Loucy (cell line): Measurements from ENCODE around the gene TRMT44.

Experiments
- H2AFZ ChIP-seq: fragments of 200-600 bp; sonication (generic); 2 replicates; pipeline ENCODE4 v1.6.0; 2016; ENCODE audit warnings: antibody characterized with exemption, mild to moderate bottlenecking, low read length, moderate library complexity
- H3F3A ChIP-seq: fragments of 200-600 bp; 2 replicates; pipeline ENCODE4 v1.6.0; 2016; ENCODE audit warnings: antibody characterized with exemption, low read depth, mild to moderate bottlenecking
- H3K27me3 ChIP-seq: fragments of 200-600 bp; sonication (generic); 2 replicates; pipeline ENCODE4 v1.6.1; 2014; ENCODE audit warnings: low read length, mild to moderate bottlenecking; ENCODE audit not compliant: insufficient read depth, poor library complexity, severe bottlenecking
- H3K36me3 ChIP-seq: fragments of 200-600 bp; sonication (generic); 2 replicates; pipeline ENCODE4 v1.6.1; 2016; ENCODE audit warnings: low read length; ENCODE audit not compliant: insufficient read depth
- H3K4me1 ChIP-seq: fragments of 200-600 bp; sonication (generic); 2 replicates; pipeline ENCODE4 v1.5.1; 2014; ENCODE audit warnings: low read length, mild to moderate bottlenecking; ENCODE audit not compliant: insufficient read depth, poor library complexity, severe bottlenecking
- H3K4me2 ChIP-seq: fragments of 200-600 bp; sonication (generic); 2 replicates; pipeline ENCODE4 v1.6.0; 2014; ENCODE audit warnings: antibody characterized with exemption, low read length, low read depth, mild to moderate bottlenecking; ENCODE audit not compliant: poor library complexity, severe bottlenecking
- H3K4me3 ChIP-seq: fragments of 200-600 bp; sonication (generic); 2 replicates; pipeline ENCODE4 v1.5.1; 2014; ENCODE audit warnings: low read length, mild to moderate bottlenecking, mixed read lengths; ENCODE audit not compliant: poor library complexity, severe bottlenecking
- H3K79me2 ChIP-seq: fragments of 200-600 bp; sonication (generic); 2 replicates; pipeline ENCODE4 v1.6.1; 2014; ENCODE audit warnings: low read length; ENCODE audit not compliant: insufficient read depth
- H3K9ac ChIP-seq: fragments of 200-600 bp; sonication (generic); 2 replicates; pipeline ENCODE4 v1.6.0; 2014; ENCODE audit warnings: mild to moderate bottlenecking, low read depth, low read length, moderate library complexity; ENCODE audit not compliant: poor library complexity, severe bottlenecking
- H3K9me2 ChIP-seq: fragments of 200-600 bp; sonication (generic); replicated peaks from 2 replicates; pipeline ENCODE4 v1.6.1; 2016; ENCODE audit warnings: low read depth, low read length, mixed read lengths
- H3K9me3 ChIP-seq: fragments of 200-600 bp; sonication (generic); 2 replicates; pipeline ENCODE4 v1.6.1; 2014; ENCODE audit warnings: mild to moderate bottlenecking, antibody characterized with exemption, low read length, low read depth; ENCODE audit not compliant: insufficient read depth
- H4K20me1 ChIP-seq: fragments of 200-600 bp; sonication (generic); 2 replicates; pipeline ENCODE4 v1.6.0; 2014; ENCODE audit warnings: antibody characterized with exemption, low read length, mild to moderate bottlenecking; ENCODE audit not compliant: insufficient read depth, poor library complexity, severe bottlenecking
- CTCF ChIP-seq: fragments of 200-600 bp; sonication (generic); conservative IDR thresholded peaks from 2 replicates; pipeline ENCODE4 v1.5.1; 2014; ENCODE audit warnings: mild to moderate bottlenecking, antibody characterized with exemption, low read length
- EZH2phosphoT487 ChIP-seq: fragments of 200-600 bp; IDR thresholded peaks from 2 replicates; pipeline ENCODE4 v1.6.1; 2018; ENCODE audit warnings: antibody characterized with exemption, mild to moderate bottlenecking, moderate library complexity, borderline replicate concordance

The TRMT44 gene

GRCh38 chr4:8437281-8437680, 3.3 kb upstream of the TRMT44 start:
- no peak overlapping the region for H3K4me3 ChIP-seq
- no peaks in the 10 kb centered on the region for H3K9me3 ChIP-seq
- peaks cover 35% of the 10 kb centered on the region for H3K79me2 ChIP-seq
- no peaks in the 10 kb centered on the region for H3K36me3 ChIP-seq
- H3K9ac ChIP-seq: no peak overlapping the region
- H3K9me2 ChIP-seq: no peaks in the 10 kb centered on the region
- H2AFZ ChIP-seq: no peak overlapping the region
- H3K4me1 ChIP-seq: peaks cover 15% of the 10 kb centered on the region
- H3F3A ChIP-seq: no peaks in the 10 kb centered on the region
- no peaks in the 10 kb centered on the region for H4K20me1 ChIP-seq
- no peak for TF ChIP-seq CTCF
- no peak for TF ChIP-seq EZH2phosphoT487
- peak overlapping the region; percentile 41 for H3K4me2 ChIP-seq
- no peaks in the 10 kb centered on the region for H3K27me3 ChIP-seq

GRCh38 chr4:8438743-8439142, 1.8 kb upstream of the TRMT44 start:
- H3K9me3 ChIP-seq: no peaks in the 10 kb centered on the region
- peaks cover 27% of the 10 kb centered on the region for H3K4me1 ChIP-seq
- TF ChIP-seq EZH2phosphoT487 (no peak), CTCF (no peak)

GRCh38 chr4:8439168-8439567, 1.4 kb upstream of the TRMT44 start:
- Histone ChIP-seq H3K27me3 (no peaks in the 10 kb centered on the region), H2AFZ (no peak overlapping the region), H3K79me2 (peaks cover 54% of the 10 kb centered on the region), H3F3A (no peaks in the 10 kb centered on the region), H4K20me1 (peaks cover 4% of the 10 kb centered on the region), H3K9me2 (no peaks in the 10 kb centered on the region), H3K4me2 (peak overlapping the region; percentile 75), H3K4me3 (peak overlapping the region; percentile 92), H3K4me1 (peaks cover 27% of the 10 kb centered on the region), H3K9ac (peak overlapping the region; percentile 0), H3K36me3 (no peaks in the 10 kb centered on the region), H3K9me3 (no peaks in the 10 kb centered on the region)
- TF ChIP-seq EZH2phosphoT487: no peak
- no peak for TF ChIP-seq CTCF

More at GRCh38 chr4:8438743-8439142, 1.8 kb upstream of the TRMT44 start:
- Histone ChIP-seq H3K4me3 (peak overlapping the region; percentile 92), H4K20me1 (peaks cover 4% of the 10 kb centered on the region), H3K9me2 (no peaks in the 10 kb centered on the region), H3K79me2 (peaks cover 50% of the 10 kb centered on the region), H3K9ac (peak overlapping the region; percentile 0), H3K27me3 (no peaks in the 10 kb centered on the region), H3K4me2 (peak overlapping the region; percentile 75), H2AFZ (no peak overlapping the region), H3F3A (no peaks in the 10 kb centered on the region), H3K36me3 (no peaks in the 10 kb centered on the region)
